H1 (cell line): ENCODE results near the gene SULT2B1. TPM values are rescaled to one million over a fixed set of nuclear protein-coding genes. Genes with fewer than 3 reads are reported as not detected.

Source experiments
- CBX5 ChIP-seq: fragments of 300-800, 300-1000 bp; sonication (generic); IDR thresholded peaks from 2 replicates; pipeline ENCODE4 v1.7.1; 2016; ENCODE audit warnings: antibody characterized with exemption, low read length, low read depth
- CBX8 ChIP-seq: fragments of 300-800, 300-1000 bp; sonication (generic); IDR thresholded peaks from 2 replicates; pipeline ENCODE4 v1.7.1; 2016; ENCODE audit warnings: low read depth, low read length, borderline replicate concordance
- CREB1 ChIP-seq: IDR thresholded peaks from 2 replicates; pipeline ENCODE4 v1.6.1; 2012; ENCODE audit warnings: inconsistent platforms
- EZH2 ChIP-seq: fragments of 200-600 bp; sonication (generic); IDR thresholded peaks from 2 replicates; pipeline ENCODE4 v1.7.1; 2012; ENCODE audit warnings: low read depth, mild to moderate bottlenecking, moderate library complexity, low read length, inconsistent platforms; ENCODE audit not compliant: severe bottlenecking
- FOSL1 ChIP-seq: IDR thresholded peaks from 2 replicates; pipeline ENCODE4 v1.6.1; 2011; ENCODE audit warnings: mild to moderate bottlenecking, low read depth, low read length, moderate library complexity; ENCODE audit not compliant: insufficient read depth
- NANOG ChIP-seq: IDR thresholded peaks from 2 replicates; pipeline ENCODE4 v1.6.1; 2011; ENCODE audit warnings: low read length, low read depth, mild to moderate bottlenecking, inconsistent platforms; ENCODE audit not compliant: insufficient read depth, poor library complexity, severe bottlenecking
- POLR2AphosphoS5 ChIP-seq: IDR thresholded peaks from 2 replicates; pipeline ENCODE4 v1.6.1; 2011; ENCODE audit warnings: low read depth, low read length
- RFX5 ChIP-seq: IDR thresholded peaks from 2 replicates; pipeline ENCODE4 v1.6.1; 2011; ENCODE audit warnings: low read depth, low read length, improper control_type of control experiment, borderline replicate concordance
- SIN3A ChIP-seq, 2 experiments: IDR thresholded peaks in 1 of 2; conservative IDR thresholded peaks in 1 of 2; 2 replicates each; pipeline ENCODE4 v1.6.1; 2011 to 2012; ENCODE audit warnings: low read length in 2 of 2, improper control_type of control experiment in 1 of 2, low read depth in 1 of 2, mild to moderate bottlenecking in 1 of 2
- SP1 ChIP-seq: IDR thresholded peaks from 2 replicates; pipeline ENCODE4 v1.6.1; 2011; ENCODE audit warnings: low read depth, low read length
- SP4 ChIP-seq: IDR thresholded peaks from 2 replicates; pipeline ENCODE4 v1.6.1; 2012; ENCODE audit warnings: low read length, inconsistent platforms
- TAF1 ChIP-seq: IDR thresholded peaks from 2 replicates; pipeline ENCODE4 v1.6.1; 2011; ENCODE audit warnings: mild to moderate bottlenecking, low read depth, low read length
- TEAD4 ChIP-seq: IDR thresholded peaks from 2 replicates; pipeline ENCODE4 v1.6.1; 2012; ENCODE audit warnings: low read depth, low read length, inconsistent platforms, mixed read lengths
- polyA plus RNA-seq, 7 experiments: library from polyadenylated mRNA; depleted of rRNA in 3 of 7; stranded (reverse) in 5 of 7; unstranded in 2 of 7; fragments of >200 nt in 5 of 7; fragments of 200-250 nt in 2 of 7; gene quantifications; 1 replicate in 5 of 7; 2 replicates in 1 of 7; 4 replicates in 1 of 7; pipeline versions ENCODE4 v1.2.1 to v1.2.3, GENCODE V29; 2011 to 2013; ENCODE audit warnings: missing spikeins in 2 of 7, mixed read lengths in 2 of 7
- total RNA-seq: library from RNA; stranded (reverse); fragmentation: NEBNext Ultra II Directional; extraction: Animal tissue kit (Norgen Biotek cat#: 25700); gene quantifications from 2 replicates; pipeline ENCODE4 v1.2.1, GENCODE V29; 2021

SULT2B1 gene
- total and polyA plus RNA-seq, 2 of the 8 experiments (the other 6 are each of a cell fraction or from before 2014, with no cell fraction given): 1.5 to 2.6 TPM

- 0 out of 4 replicates have a peak, but pooled peaks of 1 of the 2 experiments have one; percentile 69 for TF ChIP-seq SIN3A (conservative IDR thresholded peaks at IDR 0.05 in 1 of 2, IDR thresholded peaks at IDR 0.05 in 1 of 2; ENCODE audit: low read depth in 1 of 2, low read length in 2 of 2)
- TF ChIP-seq SP4: no peak
- no peak for TF ChIP-seq CREB1
- TF ChIP-seq SP1: no peak
- no peak for TF ChIP-seq TEAD4
- no peak for TF ChIP-seq CBX5
- TF ChIP-seq FOSL1: no peak
- TF ChIP-seq EZH2: no peak
- TF ChIP-seq CBX8: no peak
- TF ChIP-seq POLR2AphosphoS5: no peak; the same call in 1 of the 2 replicates
- peak; percentile 58; the same call in 1 of the 2 replicates for TF ChIP-seq TAF1
- no peak for TF ChIP-seq RFX5
- no peak for TF ChIP-seq NANOG
Observed at GRCh38 chr19:48623556-48624066, 71.6 kb downstream of the SULT2B1 start (continued).
